Fibroblast of lung (primary cell): ENCODE results near the gene NUP62.

Experiments
- CTCF ChIP-seq, 2 donors: IDR thresholded peaks in 1 of 2; conservative IDR thresholded peaks in 1 of 2; 1 replicate in 1 of 2; 2 replicates in 1 of 2; pipeline ENCODE4 v1.5.1; 2011 to 2012; ENCODE audit warnings: low read length in 2 of 2, control low read depth in 1 of 2, inconsistent platforms in 1 of 2, low read depth in 1 of 2, mild to moderate bottlenecking in 1 of 2
- EZH2 ChIP-seq: IDR thresholded peaks from 2 replicates; pipeline ENCODE4 v1.5.1; 2012; ENCODE audit warnings: low read length, control low read depth, mild to moderate bottlenecking; ENCODE audit errors: missing control alignments

GRCh38 chr19:49950590-49950948 lies 21.3 kb upstream of the NUP62 start:
- no peak for TF ChIP-seq CTCF (conservative IDR thresholded peaks at IDR 0.05 in 1 of 2, IDR thresholded peaks at IDR 0.05 in 1 of 2; ENCODE audit: low read depth in 1 of 2, low read length in 2 of 2)
- no peak for TF ChIP-seq EZH2
